K562 (cell line): ENCODE data around the gene CREM.
A peak's percentile ranks its signal among the peaks of the same experiment; 100 is the strongest.

ENCODE experiments used
- ELK1 ChIP-seq: sonication (generic); formaldehyde crosslinking; IDR thresholded peaks from 2 replicates; pipeline ENCODE4 v1.8.1; 2022; ENCODE audit warnings: missing genetic modification reagents
- FOXM1 ChIP-seq, 2 experiments: fragments of 450-650 bp in 1 of 2; sonication (generic) in 1 of 2; formaldehyde crosslinking in 1 of 2; IDR thresholded peaks; 2 replicates each; pipeline versions ENCODE4 v1.6.1 to v1.9.0; 2017 to 2022; ENCODE audit warnings: low read depth in 2 of 2, mild to moderate bottlenecking in 2 of 2, missing genetic modification reagents in 1 of 2, moderate library complexity in 1 of 2
- JUNB ChIP-seq: fragments of 450-650 bp; formaldehyde crosslinking; conservative IDR thresholded peaks from 2 replicates; pipeline ENCODE4 v1.4.0; 2020; ENCODE audit warnings: mild to moderate bottlenecking
- KLF16 ChIP-seq: IDR thresholded peaks from 2 replicates; pipeline ENCODE4 v1.6.1; 2016; ENCODE audit warnings: antibody characterized with exemption
- RCOR1 ChIP-seq, 2 experiments: IDR thresholded peaks; 2 replicates each; pipeline ENCODE4 v1.6.1; 2012; ENCODE audit warnings: low read depth in 2 of 2, low read length in 2 of 2, borderline replicate concordance in 1 of 2, improper control_type of control experiment in 1 of 2
- SMAD1 ChIP-seq: fragments of 150-350 bp; IDR thresholded peaks from 2 replicates; pipeline ENCODE4 v1.6.1; 2014; ENCODE audit warnings: low read length, low read depth; ENCODE audit not compliant: partially characterized antibody
- ZBTB26 ChIP-seq: fragments of 450-650 bp; formaldehyde crosslinking; IDR thresholded peaks from 2 replicates; pipeline ENCODE4 v1.4.0; 2022; ENCODE audit warnings: missing genetic modification characterization
- ZBTB8A ChIP-seq: fragments of 450-650 bp; IDR thresholded peaks from 2 replicates; pipeline ENCODE4 v1.6.1; 2018; ENCODE audit warnings: mild to moderate bottlenecking, moderate library complexity; ENCODE audit not compliant: partially characterized antibody
- ZFP1 ChIP-seq: fragments of 450-650 bp; formaldehyde crosslinking; IDR thresholded peaks from 2 replicates; pipeline ENCODE4 v1.4.0; 2020; ENCODE audit warnings: mild to moderate bottlenecking, mixed read lengths
- ZNF282 ChIP-seq: sonication (generic); formaldehyde crosslinking; IDR thresholded peaks from 2 replicates; pipeline ENCODE4 v1.8.1; 2023; ENCODE audit warnings: missing genetic modification reagents
- TF ChIP-seq, protein P1 (sequence below), 3 experiments: IDR thresholded peaks in 2 of 3; conservative IDR thresholded peaks in 1 of 3; 2 replicates each; pipeline ENCODE4 v1.5.1; 2011 to 2012; ENCODE audit warnings: low read length in 3 of 3, mild to moderate bottlenecking in 3 of 3, control low read depth in 2 of 3, improper control_type of control experiment in 1 of 3, inconsistent platforms in 1 of 3, low read depth in 1 of 3, mixed read lengths in 1 of 3, moderate library complexity in 1 of 3; ENCODE audit not compliant: insufficient read depth in 2 of 3

GRCh38 chr10:35224045-35224740, 97.5 kb downstream of the CREM start:
- TF ChIP-seq ELK1 (CRISPR knock-in tag) (no peak), ZNF282 (CRISPR knock-in tag) (no peak), ZFP1 (CRISPR knock-in tag) (no peak), SMAD1 (no peak), ZBTB26 (CRISPR knock-in tag) (no peak), ZBTB8A (no peak), RCOR1 (IDR thresholded peaks at IDR 0.05; ENCODE audit: borderline replicate concordance in 1 of 2, low read depth in 2 of 2, low read length in 2 of 2) (no peak), KLF16 (no peak), FOXM1 (IDR thresholded peaks at IDR 0.05; ENCODE audit: low read depth) (no peak), FOXM1 (CRISPR knock-in tag; IDR thresholded peaks at IDR 0.05; ENCODE audit: low read depth) (no peak), JUNB (CRISPR knock-in tag) (no peak)
- TF ChIP-seq, protein P1, sequence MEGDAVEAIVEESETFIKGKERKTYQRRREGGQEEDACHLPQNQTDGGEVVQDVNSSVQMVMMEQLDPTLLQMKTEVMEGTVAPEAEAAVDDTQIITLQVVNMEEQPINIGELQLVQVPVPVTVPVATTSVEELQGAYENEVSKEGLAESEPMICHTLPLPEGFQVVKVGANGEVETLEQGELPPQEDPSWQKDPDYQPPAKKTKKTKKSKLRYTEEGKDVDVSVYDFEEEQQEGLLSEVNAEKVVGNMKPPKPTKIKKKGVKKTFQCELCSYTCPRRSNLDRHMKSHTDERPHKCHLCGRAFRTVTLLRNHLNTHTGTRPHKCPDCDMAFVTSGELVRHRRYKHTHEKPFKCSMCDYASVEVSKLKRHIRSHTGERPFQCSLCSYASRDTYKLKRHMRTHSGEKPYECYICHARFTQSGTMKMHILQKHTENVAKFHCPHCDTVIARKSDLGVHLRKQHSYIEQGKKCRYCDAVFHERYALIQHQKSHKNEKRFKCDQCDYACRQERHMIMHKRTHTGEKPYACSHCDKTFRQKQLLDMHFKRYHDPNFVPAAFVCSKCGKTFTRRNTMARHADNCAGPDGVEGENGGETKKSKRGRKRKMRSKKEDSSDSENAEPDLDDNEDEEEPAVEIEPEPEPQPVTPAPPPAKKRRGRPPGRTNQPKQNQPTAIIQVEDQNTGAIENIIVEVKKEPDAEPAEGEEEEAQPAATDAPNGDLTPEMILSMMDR (IDR thresholded peaks at IDR 0.05 in 2 of 3, conservative IDR thresholded peaks at IDR 0.05 in 1 of 3; ENCODE audit: insufficient read depth in 2 of 3, low read depth in 1 of 3, low read length in 3 of 3): peak in 1 of 3 experiments; percentile 8; a peak in 1 of 6 replicates
